GM18526 (cell line): Measurements from ENCODE around the gene GCH1.

Source experiments
- POLR2A ChIP-seq: IDR thresholded peaks from 3 replicates; pipeline ENCODE4 v1.6.1; 2011; ENCODE audit not compliant: insufficient read length; ENCODE audit errors: extremely low read depth

The GCH1 gene

GRCh38 chr14:54919330-54919729, 16.7 kb upstream of the GCH1 start:
- no peak for TF ChIP-seq POLR2A

DNA sequence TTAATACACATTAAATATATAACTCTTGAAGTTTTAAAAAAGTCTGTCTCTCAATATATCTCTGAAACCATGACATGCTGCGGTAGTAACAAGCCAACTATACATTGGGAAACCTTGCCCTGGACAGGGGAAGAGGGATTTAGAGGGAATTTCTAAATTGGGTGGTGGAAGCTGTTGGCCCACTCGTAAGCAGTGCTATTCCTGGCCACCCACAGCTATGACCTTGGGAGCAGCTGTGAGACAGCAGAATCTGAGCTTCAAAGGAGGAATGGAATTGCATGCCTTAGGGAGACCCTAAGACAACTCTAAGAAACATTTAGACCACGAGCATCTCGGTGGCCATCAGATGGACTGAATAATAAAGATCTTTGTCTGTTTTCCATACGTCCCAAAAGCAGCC, 15.8 kb upstream of the GCH1 start:
- no peak for TF ChIP-seq POLR2A

- TF ChIP-seq POLR2A = no peak
These were observed 13.5 kb upstream of the GCH1 start for GRCh38 chr14:54916101-54916500.

DNA sequence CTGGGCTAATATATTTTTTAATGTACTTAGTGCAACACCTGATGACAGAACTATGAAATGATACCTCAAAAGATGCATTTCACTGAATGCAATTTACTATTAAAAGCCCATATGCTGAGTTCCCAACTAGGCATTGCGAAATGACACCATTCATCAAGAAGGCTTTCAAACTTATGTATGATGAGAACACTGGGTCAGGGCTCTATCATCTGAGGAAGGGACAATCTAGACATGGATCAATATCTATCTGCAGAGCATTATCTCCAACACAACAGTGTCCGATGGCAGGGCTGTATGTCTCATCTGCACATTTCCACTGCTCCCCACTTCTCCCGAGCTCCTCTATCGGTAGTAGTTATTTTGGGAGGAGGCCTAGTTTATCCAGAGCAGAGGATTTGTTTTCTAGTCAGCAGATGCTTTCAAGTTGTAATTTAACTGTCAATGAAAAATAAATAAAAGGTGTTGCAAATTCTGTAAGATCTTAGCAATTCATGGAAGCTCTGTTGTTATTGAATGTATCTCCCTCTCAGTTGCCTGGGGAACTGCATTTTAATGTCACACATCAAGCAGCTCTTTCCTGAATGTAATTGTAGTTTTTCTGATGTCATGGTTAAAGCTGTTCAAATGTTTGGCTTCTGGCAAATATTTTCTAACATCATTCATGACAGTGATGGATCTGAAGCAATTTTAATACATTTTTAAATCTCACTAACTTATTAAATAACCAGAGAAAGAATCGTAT, 7.4 kb upstream of the GCH1 start:
- no peak for TF ChIP-seq POLR2A

DNA sequence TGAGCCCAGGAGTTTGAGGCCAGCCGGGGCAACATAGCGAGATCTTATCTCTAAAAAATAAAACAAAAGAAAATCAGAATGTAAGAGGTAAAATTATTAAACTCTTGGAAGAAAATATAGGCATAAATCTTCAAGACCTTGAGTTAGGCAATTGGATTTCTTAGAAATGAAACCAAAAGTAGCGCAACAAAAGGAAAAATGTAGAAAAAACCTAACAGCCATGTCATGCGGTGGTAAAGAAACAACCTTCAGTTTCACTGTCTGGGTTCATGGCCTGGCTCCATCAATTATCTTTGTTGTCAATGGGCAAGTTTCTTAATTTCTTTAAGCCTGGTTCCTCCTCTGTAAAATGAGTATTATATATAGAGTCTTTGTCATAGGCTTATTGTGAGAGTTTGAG, 5.6 kb upstream of the GCH1 start:
- no peak for TF ChIP-seq POLR2A

DNA sequence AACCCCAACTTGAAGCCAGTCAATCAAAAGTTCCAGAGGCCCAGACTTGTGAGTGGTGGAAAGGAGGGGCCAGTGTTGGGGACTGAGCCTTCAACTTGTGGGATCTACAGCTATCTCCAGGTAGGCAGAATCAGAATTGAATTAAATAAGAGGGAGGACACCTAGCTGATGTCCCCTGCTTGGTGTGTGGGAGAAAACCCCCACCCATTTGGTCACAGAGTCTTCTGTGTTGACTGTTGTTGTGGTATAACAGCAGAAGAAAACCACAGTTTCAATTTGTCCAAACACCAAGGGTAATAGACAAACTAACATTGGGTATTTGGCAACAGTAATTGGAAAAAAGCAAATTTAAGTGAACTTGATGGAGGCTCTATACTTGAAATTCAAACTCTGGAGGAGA, 3.4 kb upstream of the GCH1 start:
- TF ChIP-seq POLR2A = no peak

- TF ChIP-seq POLR2A = no peak
These were observed 494 bp downstream of the GCH1 start for GRCh38 chr14:54902143-54902520.

GRCh38 chr14:54901380-54902142, 1.1 kb downstream of the GCH1 start:
- TF ChIP-seq POLR2A = no peak

DNA sequence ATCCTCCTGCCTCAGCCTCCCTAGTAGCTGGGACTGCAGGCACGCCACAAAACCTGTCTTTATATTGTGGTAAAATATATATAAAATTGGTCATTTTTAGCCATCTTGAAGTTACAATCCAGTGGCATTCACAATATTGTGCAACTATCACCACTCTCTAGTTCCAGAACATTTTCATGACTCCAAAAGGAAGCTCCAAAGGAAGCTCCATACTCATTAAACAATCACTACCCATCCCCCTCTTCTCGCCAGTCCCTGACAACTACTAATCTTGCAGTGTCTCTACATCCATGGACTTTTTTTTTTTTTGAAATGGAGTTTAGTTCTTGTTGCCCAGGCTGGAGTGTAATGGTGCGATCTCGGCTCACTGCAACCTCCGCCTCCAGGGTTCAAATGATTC, 3.1 kb downstream of the GCH1 start:
- TF ChIP-seq POLR2A = no peak

- TF ChIP-seq POLR2A = no peak
These were observed 6.9 kb downstream of the GCH1 start for GRCh38 chr14:54895683-54896082.

- no peak for TF ChIP-seq POLR2A
These were observed 7.6 kb downstream of the GCH1 start for GRCh38 chr14:54894995-54895394.

GRCh38 chr14:54893151-54893760, 9.4 kb downstream of the GCH1 start:
- no peak for TF ChIP-seq POLR2A

GRCh38 chr14:54891471-54892245, 11.0 kb downstream of the GCH1 start:
- TF ChIP-seq POLR2A = no peak

- no peak for TF ChIP-seq POLR2A
These were observed 11.8 kb downstream of the GCH1 start for GRCh38 chr14:54890788-54891187.

GRCh38 chr14:54889919-54890318, 12.7 kb downstream of the GCH1 start:
- no peak for TF ChIP-seq POLR2A
